GM19397 (cell line): ENCODE results near the gene THOC5.
"Not testable (repeated sequence)": the region's sequence is repeated elsewhere in the genome, so short reads cannot be mapped to it uniquely, and the experiment has no call there.

Source experiments
- ATAC-seq: cut with Tn5 transposase; IDR thresholded peaks from one replicate; pipeline ENCODE4 v1.9.1; 2021; ENCODE audit warnings: mild to moderate bottlenecking, moderate library complexity; ENCODE audit not compliant: unreplicated experiment

THOC5 gene

GRCh38 chr22:29511126-29511862 is 42.3 kb downstream of the THOC5 start:
- no peak for ATAC-seq

DNA sequence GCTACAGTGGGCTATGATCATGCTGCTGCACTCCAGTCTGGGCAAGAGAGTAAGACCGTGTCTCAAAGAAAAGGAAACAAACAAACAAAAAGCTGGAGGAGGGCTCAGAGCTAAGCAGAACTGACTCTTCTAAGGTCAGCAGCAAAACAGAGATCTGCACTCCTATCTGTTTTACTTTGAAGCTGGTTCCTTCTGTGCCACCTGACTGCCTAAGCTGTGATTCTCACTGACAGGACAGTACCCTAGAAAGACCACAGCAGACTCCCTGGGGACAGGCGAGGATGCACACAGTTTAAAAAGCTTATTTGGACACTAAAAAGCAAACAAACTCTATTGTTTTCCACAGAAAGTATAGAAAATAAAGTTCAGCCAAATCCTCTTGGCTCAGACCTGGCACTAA is 43.0 kb downstream of the THOC5 start:
- ATAC-seq: no peak

GRCh38 chr22:29509815-29510214 is 43.7 kb downstream of the THOC5 start:
- no peak for ATAC-seq

DNA sequence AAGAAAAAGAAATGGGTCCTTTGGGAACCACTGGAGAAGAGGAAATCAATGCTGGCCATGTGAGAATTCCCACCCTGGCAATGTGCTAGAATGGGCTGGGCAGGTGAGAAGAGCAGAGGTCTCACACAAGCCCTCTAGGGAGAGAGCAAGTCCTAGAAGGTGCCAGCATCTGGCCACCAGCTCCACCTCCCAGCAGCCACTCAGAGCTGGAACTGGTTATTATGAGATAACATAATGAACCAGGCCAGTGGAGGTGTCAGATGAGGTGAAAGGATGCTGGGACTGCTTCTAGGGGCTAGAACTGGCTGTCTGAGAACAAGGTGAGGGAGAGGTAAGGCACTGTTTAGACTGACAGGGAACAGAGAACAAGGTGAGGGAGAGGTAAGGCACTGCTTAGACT is 44.3 kb downstream of the THOC5 start:
- ATAC-seq: no peak

DNA sequence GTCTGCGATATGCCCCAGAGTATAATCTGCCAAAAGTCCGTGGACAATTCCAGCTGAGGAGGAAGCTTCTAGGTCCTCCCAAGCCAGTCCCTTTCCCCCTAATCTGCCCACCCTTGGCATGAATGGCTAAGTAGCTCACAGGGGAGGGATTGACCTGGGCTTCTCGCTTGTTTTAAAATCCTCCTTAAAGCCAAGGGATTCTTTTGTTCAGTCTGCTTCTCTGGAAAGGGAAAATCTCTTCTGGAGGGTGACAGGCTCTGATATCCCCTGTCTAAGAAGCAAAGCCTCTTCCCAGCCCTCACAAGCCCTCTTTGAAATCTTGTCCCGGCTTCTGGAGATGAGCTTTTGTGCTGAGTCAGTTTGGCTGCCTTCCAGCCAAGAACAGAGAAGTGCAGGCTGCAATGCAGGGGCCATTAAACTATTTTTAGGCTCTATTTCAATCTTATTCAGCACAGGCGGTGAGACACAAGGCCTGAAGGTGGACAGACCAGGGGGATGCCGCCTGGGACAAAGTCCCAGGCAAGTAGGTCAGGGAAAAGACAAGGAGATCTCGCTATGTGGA is 49.7 kb downstream of the THOC5 start:
- ATAC-seq: no peak

DNA sequence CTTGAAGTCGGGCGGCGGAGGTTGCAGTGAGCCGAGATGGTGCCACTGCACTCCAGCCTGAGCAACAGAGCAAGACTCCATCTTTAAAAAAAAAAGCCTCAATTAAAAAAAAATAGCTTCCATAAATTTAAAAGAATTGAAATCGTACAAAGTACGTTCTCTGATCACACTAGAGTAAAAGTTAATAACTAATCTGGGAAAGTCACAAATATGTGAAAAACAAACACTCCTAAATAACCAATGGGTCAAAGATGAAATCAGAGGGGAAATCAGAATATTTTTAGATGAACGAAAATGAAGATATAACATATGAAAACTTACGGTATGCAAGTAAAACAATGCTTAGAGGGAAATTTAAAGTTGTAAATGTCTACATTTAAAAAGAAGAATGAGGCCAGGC is 53.7 kb downstream of the THOC5 start:
- no peak for ATAC-seq

- no peak for ATAC-seq
Observed at GRCh38 chr22:29493636-29494035, 59.9 kb downstream of the THOC5 start.

DNA sequence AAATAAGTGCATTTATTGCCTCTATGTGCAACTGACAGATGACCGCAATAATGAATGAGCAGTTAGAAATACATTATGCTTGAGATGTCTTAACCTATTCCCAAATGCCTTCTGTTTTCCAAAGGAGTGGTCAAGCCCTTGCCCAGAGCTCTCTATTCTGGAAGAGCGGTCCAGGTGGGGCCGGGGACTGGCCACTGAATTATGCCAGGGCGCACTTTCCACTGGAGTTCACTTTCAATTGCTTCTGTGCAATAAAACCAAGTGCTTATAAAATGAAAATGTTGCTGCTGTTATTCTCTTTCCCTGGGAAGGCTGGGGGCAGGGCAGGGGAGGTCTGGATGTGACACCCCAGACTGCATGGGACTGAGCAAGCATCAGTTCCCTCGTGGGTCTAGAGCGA is 62.5 kb downstream of the THOC5 start:
- ATAC-seq: no peak

DNA sequence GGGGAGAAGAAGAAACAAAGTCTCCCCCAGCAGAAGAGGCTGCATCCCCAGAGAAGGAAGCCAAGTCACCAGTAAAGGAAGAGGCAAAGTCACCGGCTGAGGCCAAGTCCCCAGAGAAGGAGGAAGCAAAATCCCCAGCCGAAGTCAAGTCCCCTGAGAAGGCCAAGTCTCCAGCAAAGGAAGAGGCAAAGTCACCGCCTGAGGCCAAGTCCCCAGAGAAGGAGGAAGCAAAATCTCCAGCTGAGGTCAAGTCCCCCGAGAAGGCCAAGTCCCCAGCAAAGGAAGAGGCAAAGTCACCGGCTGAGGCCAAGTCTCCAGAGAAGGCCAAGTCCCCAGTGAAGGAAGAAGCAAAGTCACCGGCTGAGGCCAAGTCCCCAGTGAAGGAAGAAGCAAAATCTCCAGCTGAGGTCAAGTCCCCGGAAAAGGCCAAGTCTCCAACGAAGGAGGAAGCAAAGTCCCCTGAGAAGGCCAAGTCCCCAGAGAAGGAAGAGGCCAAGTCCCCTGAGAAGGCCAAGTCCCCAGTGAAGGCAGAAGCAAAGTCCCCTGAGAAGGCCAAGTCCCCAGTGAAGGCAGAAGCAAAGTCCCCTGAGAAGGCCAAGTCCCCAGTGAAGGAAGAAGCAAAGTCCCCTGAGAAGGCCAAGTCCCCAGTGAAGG is 64.3 kb downstream of the THOC5 start:
- not testable (repeated sequence) for ATAC-seq

- ATAC-seq: no peak
Observed at GRCh38 chr22:29487426-29487986, 66.1 kb downstream of the THOC5 start.

DNA sequence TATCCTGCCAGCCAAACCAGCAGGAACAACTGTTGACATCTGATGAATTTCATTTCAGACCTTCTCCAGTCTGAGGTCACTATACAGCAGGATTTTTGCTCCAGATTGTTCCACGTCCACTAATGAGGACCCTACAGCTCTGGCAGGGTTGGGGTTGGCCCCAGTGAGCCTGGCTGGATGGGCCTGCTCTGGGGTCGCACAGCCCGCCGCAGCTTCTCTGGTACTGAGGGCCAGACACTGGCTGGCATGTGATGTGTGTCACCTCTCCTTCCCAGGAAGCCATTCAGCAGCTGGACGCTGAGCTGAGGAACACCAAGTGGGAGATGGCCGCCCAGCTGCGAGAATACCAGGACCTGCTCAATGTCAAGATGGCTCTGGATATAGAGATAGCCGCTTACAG is 68.1 kb downstream of the THOC5 start:
- ATAC-seq: no peak

DNA sequence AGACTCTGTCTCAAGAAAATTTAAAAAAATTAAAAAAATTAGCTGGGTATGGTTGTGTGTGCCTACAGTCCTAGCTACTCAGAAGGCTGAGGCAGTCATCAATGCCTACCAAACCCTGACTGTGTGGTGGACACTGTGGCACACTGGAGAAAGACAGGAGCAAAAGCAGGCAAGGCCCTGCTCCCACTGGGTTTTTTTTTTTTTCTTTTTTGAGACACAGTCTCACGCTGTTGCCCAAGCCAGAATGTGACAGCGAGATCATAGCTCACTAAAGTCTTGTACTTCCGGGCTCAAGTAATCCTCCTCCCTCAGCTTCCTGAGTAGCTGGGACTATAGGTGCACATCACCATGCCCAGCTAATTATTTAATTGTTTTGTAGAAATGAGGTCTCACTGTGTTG is 68.9 kb downstream of the THOC5 start:
- no peak for ATAC-seq

DNA sequence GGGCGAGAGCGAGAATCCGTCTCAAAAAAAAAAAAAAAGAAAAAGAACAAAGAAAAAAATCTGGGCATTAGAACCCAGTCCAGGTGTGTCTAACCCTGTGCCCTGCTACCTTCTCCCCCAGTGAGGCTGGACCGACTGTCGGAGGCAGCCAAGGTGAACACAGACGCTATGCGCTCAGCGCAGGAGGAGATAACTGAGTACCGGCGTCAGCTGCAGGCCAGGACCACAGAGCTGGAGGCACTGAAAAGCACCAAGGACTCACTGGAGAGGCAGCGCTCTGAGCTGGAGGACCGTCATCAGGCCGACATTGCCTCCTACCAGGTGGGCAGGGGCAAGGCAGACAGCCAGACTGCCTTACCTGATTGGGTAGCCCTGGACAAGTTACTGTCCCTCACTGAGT is 70.3 kb downstream of the THOC5 start:
- ATAC-seq: no peak

DNA sequence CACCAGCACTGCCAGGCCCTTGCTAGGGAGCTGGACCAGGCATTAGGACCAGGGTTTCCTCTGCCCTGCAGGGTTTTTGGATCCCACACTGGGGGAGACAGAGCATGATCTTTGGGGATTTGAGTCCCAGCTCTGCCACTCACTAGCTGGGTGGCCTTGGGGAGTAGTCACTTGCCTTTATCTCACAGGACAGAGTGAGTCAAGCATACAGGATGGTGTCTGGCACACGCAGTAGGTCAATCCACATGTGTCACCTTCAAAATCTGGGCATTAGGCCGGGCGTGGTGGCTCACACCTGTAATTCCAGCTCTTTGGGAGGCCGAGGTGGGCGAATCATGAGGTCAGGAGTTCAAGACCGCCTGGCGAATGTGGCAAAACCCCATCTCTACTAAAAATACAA is 70.8 kb downstream of the THOC5 start:
- no peak for ATAC-seq

GRCh38 chr22:29482253-29482652 is 71.3 kb downstream of the THOC5 start:
- no peak for ATAC-seq

- no peak for ATAC-seq
Observed at GRCh38 chr22:29481265-29482000, 72.1 kb downstream of the THOC5 start.

DNA sequence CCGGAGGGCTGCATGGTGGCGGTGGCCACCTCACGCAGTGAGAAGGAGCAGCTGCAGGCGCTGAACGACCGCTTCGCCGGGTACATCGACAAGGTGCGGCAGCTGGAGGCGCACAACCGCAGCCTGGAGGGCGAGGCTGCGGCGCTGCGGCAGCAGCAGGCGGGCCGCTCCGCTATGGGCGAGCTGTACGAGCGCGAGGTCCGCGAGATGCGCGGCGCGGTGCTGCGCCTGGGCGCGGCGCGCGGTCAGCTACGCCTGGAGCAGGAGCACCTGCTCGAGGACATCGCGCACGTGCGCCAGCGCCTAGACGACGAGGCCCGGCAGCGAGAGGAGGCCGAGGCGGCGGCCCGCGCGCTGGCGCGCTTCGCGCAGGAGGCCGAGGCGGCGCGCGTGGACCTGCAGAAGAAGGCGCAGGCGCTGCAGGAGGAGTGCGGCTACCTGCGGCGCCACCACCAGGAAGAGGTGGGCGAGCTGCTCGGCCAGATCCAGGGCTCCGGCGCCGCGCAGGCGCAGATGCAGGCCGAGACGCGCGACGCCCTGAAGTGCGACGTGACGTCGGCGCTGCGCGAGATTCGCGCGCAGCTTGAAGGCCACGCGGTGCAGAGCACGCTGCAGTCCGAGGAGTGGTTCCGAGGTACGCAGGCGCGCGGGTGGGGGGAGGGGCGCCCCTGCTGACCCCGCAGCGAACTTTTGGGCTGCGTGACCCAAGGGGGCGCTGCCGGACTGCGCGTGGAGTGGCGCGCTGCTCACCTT is 72.9 kb downstream of the THOC5 start:
- no peak for ATAC-seq

GRCh38 chr22:29480262-29480511 is 73.4 kb downstream of the THOC5 start:
- ATAC-seq: no peak

GRCh38 chr22:29479417-29480261 is 73.9 kb downstream of the THOC5 start, which contains the start of gene NEFH:
Gene NEFH, plus strand, starts transcription at chr22:29480218. Its CDS starts 45 bp downstream, at chr22:29480263.
- no peak for ATAC-seq
